SU-DHL-6 (cell line): ENCODE data around the gene NR2F6.
A peak's percentile ranks its signal among the peaks of the same experiment; 100 is the strongest.

Source experiments
- H2AFZ ChIP-seq: fragments of 200-600 bp; sonication (generic); 2 replicates; pipeline ENCODE4 v1.6.1; 2014; ENCODE audit warnings: low read depth, mild to moderate bottlenecking, moderate library complexity, mixed read lengths, antibody characterized with exemption, low read length; ENCODE audit not compliant: severe bottlenecking
- H3F3A ChIP-seq: fragments of 200-600 bp; shearing (Covaris generic); 2 replicates; pipeline ENCODE4 v1.6.0; 2016; ENCODE audit warnings: antibody characterized with exemption, mild to moderate bottlenecking; ENCODE audit not compliant: insufficient read depth
- H3K27ac ChIP-seq: fragments of 200-600 bp; sonication (generic); 2 replicates; pipeline ENCODE4 v1.5.1; 2016; ENCODE audit warnings: low read depth, mild to moderate bottlenecking, low read length, moderate library complexity, mixed read lengths
- H3K27me3 ChIP-seq: fragments of 200-600 bp; sonication (generic), shearing (Covaris generic); 2 replicates; pipeline ENCODE4 v1.6.0; 2014; ENCODE audit warnings: mild to moderate bottlenecking, low read length
- H3K36me3 ChIP-seq: fragments of 200-600 bp; sonication (generic); 2 replicates; pipeline ENCODE4 v1.6.1; 2014; ENCODE audit warnings: mild to moderate bottlenecking, low read length, mixed read lengths
- H3K4me2 ChIP-seq: fragments of 300-600, 200-600 bp; shearing (Covaris generic), sonication (generic); 2 replicates; pipeline ENCODE4 v1.6.0; 2014; ENCODE audit warnings: low read length, low read depth, mild to moderate bottlenecking; ENCODE audit not compliant: poor library complexity, severe bottlenecking
- H3K4me3 ChIP-seq: fragments of 200-600 bp; sonication (generic); 2 replicates; pipeline ENCODE4 v1.5.1; 2014; ENCODE audit warnings: antibody characterized with exemption, low read length, mild to moderate bottlenecking, mixed read lengths; ENCODE audit not compliant: insufficient read depth, poor library complexity, severe bottlenecking
- H3K79me2 ChIP-seq: fragments of 200-600 bp; sonication (generic); 2 replicates; pipeline ENCODE4 v1.6.1; 2014; ENCODE audit warnings: mild to moderate bottlenecking, low read length, moderate library complexity; ENCODE audit not compliant: insufficient read depth
- H3K9ac ChIP-seq: fragments of 200-600 bp; sonication (generic); 2 replicates; pipeline ENCODE4 v1.7.0; 2014; ENCODE audit warnings: mild to moderate bottlenecking, low read length
- H3K9me2 ChIP-seq: fragments of 200-600 bp; sonication (generic); replicated peaks from 2 replicates; pipeline ENCODE4 v1.6.1; 2014; ENCODE audit warnings: low read length; ENCODE audit not compliant: insufficient read depth
- H3K9me3 ChIP-seq: fragments of 200-600 bp; sonication (generic); 2 replicates; pipeline ENCODE4 v1.6.1; 2014; ENCODE audit warnings: low read length, mixed read lengths; ENCODE audit not compliant: insufficient read depth
- H4K20me1 ChIP-seq: fragments of 200-600 bp; sonication (generic); 2 replicates; pipeline ENCODE4 v1.6.1; 2014; ENCODE audit warnings: low read depth, mild to moderate bottlenecking, antibody characterized with exemption, low read length, moderate library complexity, mixed read lengths
- EZH2phosphoT487 ChIP-seq: fragments of 200-600 bp; sonication (generic), shearing (Covaris generic); conservative IDR thresholded peaks from 2 replicates; pipeline ENCODE4 v1.6.1; 2018; ENCODE audit warnings: mild to moderate bottlenecking, antibody characterized with exemption, low read length, moderate library complexity, mixed read lengths
- TF ChIP-seq, protein P1 (sequence below): fragments of 200-600 bp; sonication (generic); IDR thresholded peaks from one replicate; pipeline ENCODE4 v1.5.1; 2017; ENCODE audit warnings: antibody characterized with exemption, mild to moderate bottlenecking, low read length, moderate library complexity; ENCODE audit not compliant: insufficient read depth, poor library complexity, severe bottlenecking

NR2F6 gene

GRCh38 chr19:17282488-17283125 is 36.9 kb upstream of the NR2F6 start:
- Histone ChIP-seq H3K9ac (peak overlapping the region; percentile 89), H2AFZ (no peak overlapping the region), H3K4me3 (peak overlapping the region; percentile 75), H4K20me1 (peaks cover 7% of the 10 kb centered on the region; the same call in 1 of the 2 replicates), H3K9me3 (no peaks in the 10 kb centered on the region), H3K4me2 (peak overlapping the region; percentile 68), H3K36me3 (peaks cover 20% of the 10 kb centered on the region), H3K79me2 (peaks cover 16% of the 10 kb centered on the region), H3K9me2 (no peaks in the 10 kb centered on the region), H3F3A (peaks cover 21% of the 10 kb centered on the region), H3K27ac (peak overlapping the region; percentile 80), H3K27me3 (no peaks in the 10 kb centered on the region)
- no peak for TF ChIP-seq EZH2phosphoT487
- TF ChIP-seq, protein P1, sequence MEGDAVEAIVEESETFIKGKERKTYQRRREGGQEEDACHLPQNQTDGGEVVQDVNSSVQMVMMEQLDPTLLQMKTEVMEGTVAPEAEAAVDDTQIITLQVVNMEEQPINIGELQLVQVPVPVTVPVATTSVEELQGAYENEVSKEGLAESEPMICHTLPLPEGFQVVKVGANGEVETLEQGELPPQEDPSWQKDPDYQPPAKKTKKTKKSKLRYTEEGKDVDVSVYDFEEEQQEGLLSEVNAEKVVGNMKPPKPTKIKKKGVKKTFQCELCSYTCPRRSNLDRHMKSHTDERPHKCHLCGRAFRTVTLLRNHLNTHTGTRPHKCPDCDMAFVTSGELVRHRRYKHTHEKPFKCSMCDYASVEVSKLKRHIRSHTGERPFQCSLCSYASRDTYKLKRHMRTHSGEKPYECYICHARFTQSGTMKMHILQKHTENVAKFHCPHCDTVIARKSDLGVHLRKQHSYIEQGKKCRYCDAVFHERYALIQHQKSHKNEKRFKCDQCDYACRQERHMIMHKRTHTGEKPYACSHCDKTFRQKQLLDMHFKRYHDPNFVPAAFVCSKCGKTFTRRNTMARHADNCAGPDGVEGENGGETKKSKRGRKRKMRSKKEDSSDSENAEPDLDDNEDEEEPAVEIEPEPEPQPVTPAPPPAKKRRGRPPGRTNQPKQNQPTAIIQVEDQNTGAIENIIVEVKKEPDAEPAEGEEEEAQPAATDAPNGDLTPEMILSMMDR = peak; percentile 77

GRCh38 chr19:17281391-17282304 is 35.9 kb upstream of the NR2F6 start, which contains the start of gene ANKLE1:
Gene ANKLE1, plus strand, starts transcription at chr19:17281901. Its CDS starts 20 bp downstream, at chr19:17281921.
- TF ChIP-seq EZH2phosphoT487 = no peak
- TF ChIP-seq, protein P1 = no peak
- no peaks in the 10 kb centered on the region for H3K9me2 ChIP-seq
- peaks cover 17% of the 10 kb centered on the region for H3F3A ChIP-seq
- peak within 1 kb of the TSS; percentile 70 for H2AFZ ChIP-seq
- H3K27ac ChIP-seq = peak within 1 kb of the TSS; percentile 80
- H3K9ac ChIP-seq = peak within 1 kb of the TSS; percentile 89
- H3K79me2 ChIP-seq = peaks cover 16% of the 10 kb centered on the region
- no peaks in the 10 kb centered on the region for H3K27me3 ChIP-seq
- H3K4me2 ChIP-seq = peak within 1 kb of the TSS; percentile 68
- H3K36me3 ChIP-seq = peaks cover 20% of the 10 kb centered on the region
- H3K9me3 ChIP-seq = no peaks in the 10 kb centered on the region
- peaks cover 7% of the 10 kb centered on the region; the same call in 1 of the 2 replicates for H4K20me1 ChIP-seq
- H3K4me3 ChIP-seq = peak within 1 kb of the TSS; percentile 75

GRCh38 chr19:17279436-17279835 is 33.7 kb upstream of the NR2F6 start:
- Histone ChIP-seq H4K20me1 (peaks cover 7% of the 10 kb centered on the region; the same call in 1 of the 2 replicates), H3K9me3 (no peaks in the 10 kb centered on the region), H3K79me2 (peaks cover 16% of the 10 kb centered on the region), H3F3A (peaks cover 17% of the 10 kb centered on the region), H3K4me2 (no peak overlapping the region), H3K36me3 (peaks cover 12% of the 10 kb centered on the region), H3K27ac (0 out of 2 replicates have a peak overlapping the region, but pooled peaks have one; percentile 0), H3K9me2 (no peaks in the 10 kb centered on the region), H3K4me3 (no peak overlapping the region), H3K27me3 (no peaks in the 10 kb centered on the region), H2AFZ (no peak overlapping the region), H3K9ac (no peak overlapping the region)
- no peak for TF ChIP-seq EZH2phosphoT487
- TF ChIP-seq, protein P1 = no peak
